Large intestine (tissue), 12 donors: ENCODE results near the gene ZNF850. TPM values are rescaled to one million over a fixed set of nuclear protein-coding genes. Genes with fewer than 3 reads are reported as not detected.
"Not testable (repeated sequence)": the region's sequence is repeated elsewhere in the genome, so short reads cannot be mapped to it uniquely, and the experiment has no call there.

Source experiments
- DNase-seq, 2 donors: peaks; one replicate each; pipeline versions ENCODE4 v3.0.0 to v3.0.0-alpha.2; 2013
- H3K27ac ChIP-seq: one replicate; pipeline ENCODE4 v1.5.1; 2013; ENCODE audit warnings: low read length
- H3K27me3 ChIP-seq: 2 replicates; pipeline ENCODE4 v1.6.1; 2013; ENCODE audit warnings: low read length; ENCODE audit not compliant: control insufficient read depth, insufficient read depth
- H3K36me3 ChIP-seq: 2 replicates; pipeline ENCODE4 v1.6.1; 2013; ENCODE audit warnings: low read length; ENCODE audit not compliant: control insufficient read depth, insufficient read depth
- H3K4me1 ChIP-seq: one replicate; pipeline ENCODE4 v1.6.1; 2013; ENCODE audit warnings: low read length; ENCODE audit not compliant: control insufficient read depth, insufficient read depth
- H3K4me3 ChIP-seq: one replicate; pipeline ENCODE4 v1.5.1; 2013; ENCODE audit warnings: low read length
- H3K9me3 ChIP-seq: one replicate; pipeline ENCODE4 v1.6.1; 2013; ENCODE audit warnings: mild to moderate bottlenecking, low read depth, low read length, moderate library complexity; ENCODE audit not compliant: control insufficient read depth
- WGBS: methylation state at CpG from one replicate; pipeline ENCODE4 v1.1.5; 2013; ENCODE audit warnings: low lambda C conversion rate; ENCODE audit not compliant: insufficient coverage; 5-methylcytosine and 5-hydroxymethylcytosine counted together
- long read RNA-seq, 11 donors: transcript quantifications; one replicate each; lab custom pipeline, GENCODE V29; 2026
- polyA plus RNA-seq: library from polyadenylated mRNA; unstranded; fragments of 120-200 nt; gene quantifications from one replicate; pipeline ENCODE4 v1.2.1, GENCODE V29; 2013

The ZNF850 gene
- 2.1 TPM for polyA plus RNA-seq
- long read RNA-seq, donor 1, full-length matches to known transcripts, result 2 of 2 reads
- long read RNA-seq, donor 1, partial matches to known transcripts, result 0 of 2 reads
- long read RNA-seq, donor 1, other reads (novel, unspliced or antisense), result 0 of 2 reads
- long read RNA-seq, donor 2, partial matches to known transcripts, result 5 of 10 reads
- long read RNA-seq, donor 2, other reads (novel, unspliced or antisense), result 5 of 10 reads
- long read RNA-seq, donor 3, result 0 reads
- long read RNA-seq, donor 4, result 0 reads
- long read RNA-seq, donor 5, result 0 reads
- long read RNA-seq, donor 6, full-length matches to known transcripts, result 2 of 2 reads
- long read RNA-seq, donor 6, partial matches to known transcripts, result 0 of 2 reads
- long read RNA-seq, donor 6, other reads (novel, unspliced or antisense), result 0 of 2 reads
- long read RNA-seq, donor 7, result 0 reads
- long read RNA-seq, donor 8, partial matches to known transcripts, result 5 of 5 reads
- long read RNA-seq, donor 8, other reads (novel, unspliced or antisense), result 0 of 5 reads
- long read RNA-seq, donor 9, result 0 reads
- long read RNA-seq, donor 10, result 0 reads
- long read RNA-seq, donor 11, result 0 reads

- H3K4me3 ChIP-seq, result peak within 1 kb of the TSS; percentile 83
- peak; percentile 89 to 97 for DNase-seq
- H3K36me3 ChIP-seq, result no peaks in the 10 kb centered on the region
- peak within 1 kb of the TSS; percentile 58 for H3K27ac ChIP-seq
- no CpG with 5 or more reads among the region's 57 CpGs for WGBS
- peaks cover 3% of the 10 kb centered on the region for H3K4me1 ChIP-seq
- peaks cover 31% of the 10 kb centered on the region for H3K9me3 ChIP-seq
- no peaks in the 10 kb centered on the region for H3K27me3 ChIP-seq
Observed at GRCh38 chr19:36772311-36773222, at the start of gene ZNF850. TSS of gene ZNF850 (minus strand) at chr19:36772807. CDS start at chr19:36762606, 10,201 bp downstream.

- no peak for DNase-seq
- WGBS, result 100% methylated on average over 3 of the region's 5 CpGs
- Histone ChIP-seq H3K36me3 (peaks cover 56% of the 10 kb centered on the region), H3K27ac (no peak overlapping the region), H3K4me3 (no peak overlapping the region), H3K9me3 (peaks cover 58% of the 10 kb centered on the region), H3K27me3 (no peaks in the 10 kb centered on the region), H3K4me1 (no peaks in the 10 kb centered on the region)
Observed at GRCh38 chr19:36821758-36822157, 49.2 kb upstream of the ZNF850 start.

GRCh38 chr19:36819130-36819630 is 46.6 kb upstream of the ZNF850 start:
- no peaks in the 10 kb centered on the region for H3K4me1 ChIP-seq
- H3K9me3 ChIP-seq, result peaks cover 69% of the 10 kb centered on the region
- 97% methylated on average over 4 of the region's 7 CpGs for WGBS
- no peak overlapping the region for H3K27ac ChIP-seq
- no peak overlapping the region for H3K4me3 ChIP-seq
- H3K36me3 ChIP-seq, result peaks cover 50% of the 10 kb centered on the region
- DNase-seq, result no peak
- no peaks in the 10 kb centered on the region for H3K27me3 ChIP-seq

- Histone ChIP-seq H3K27ac (no peak overlapping the region), H3K9me3 (peaks cover 29% of the 10 kb centered on the region), H3K27me3 (no peaks in the 10 kb centered on the region), H3K4me1 (no peaks in the 10 kb centered on the region), H3K4me3 (no peak overlapping the region), H3K36me3 (peaks cover 14% of the 10 kb centered on the region)
- DNase-seq, result no peak
Observed at GRCh38 chr19:36807029-36807428, 34.4 kb upstream of the ZNF850 start.

GRCh38 chr19:36805364-36805763 is 32.8 kb upstream of the ZNF850 start:
- Histone ChIP-seq H3K4me1 (no peaks in the 10 kb centered on the region), H3K9me3 (peaks cover 35% of the 10 kb centered on the region), H3K36me3 (peaks cover 21% of the 10 kb centered on the region), H3K27ac (no peak overlapping the region), H3K4me3 (no peak overlapping the region), H3K27me3 (no peaks in the 10 kb centered on the region)
- WGBS, result no CpG with 5 or more reads among the region's 1 CpG
- no peak for DNase-seq

- H3K4me1 ChIP-seq, result peaks cover 3% of the 10 kb centered on the region
- WGBS, result no CpG with 5 or more reads among the region's 9 CpGs
- H3K27me3 ChIP-seq, result no peaks in the 10 kb centered on the region
- peaks cover 17% of the 10 kb centered on the region for H3K36me3 ChIP-seq
- DNase-seq, result no peak
- peak overlapping the region; percentile 83 for H3K27ac ChIP-seq
- H3K9me3 ChIP-seq, result peaks cover 33% of the 10 kb centered on the region
- H3K4me3 ChIP-seq, result peak overlapping the region; percentile 88
Observed at GRCh38 chr19:36797786-36798108, 25.1 kb upstream of the ZNF850 start.

GRCh38 chr19:36796714-36796992 is 24.0 kb upstream of the ZNF850 start:
- DNase-seq, result no peak
- Histone ChIP-seq H3K9me3 (peaks cover 30% of the 10 kb centered on the region), H3K27ac (peak overlapping the region; percentile 68), H3K27me3 (no peaks in the 10 kb centered on the region), H3K4me1 (peaks cover 3% of the 10 kb centered on the region), H3K4me3 (peak overlapping the region; percentile 88), H3K36me3 (peaks cover 11% of the 10 kb centered on the region)
- no CpG with 5 or more reads among the region's 19 CpGs for WGBS

- not testable (repeated sequence) for H3K27me3 ChIP-seq, H3K4me1 ChIP-seq, H3K36me3 ChIP-seq, H3K4me3 ChIP-seq, H3K27ac ChIP-seq
- H3K9me3 ChIP-seq, result peaks cover 21% of the 10 kb centered on the region
- peak; percentile 18 to 25 for DNase-seq
- no CpG with 5 or more reads among the region's 34 CpGs for WGBS
Observed at GRCh38 chr19:36791420-36792141, 19.0 kb upstream of the ZNF850 start.

GRCh38 chr19:36775768-36776167 is 3.2 kb upstream of the ZNF850 start:
- DNase-seq, result peak; percentile 16 to 33
- no peaks in the 10 kb centered on the region for H3K36me3 ChIP-seq
- H3K27ac ChIP-seq, result no peak overlapping the region
- peak overlapping the region; percentile 37 for H3K4me3 ChIP-seq
- H3K9me3 ChIP-seq, result peaks cover 15% of the 10 kb centered on the region
- H3K27me3 ChIP-seq, result no peaks in the 10 kb centered on the region
- no CpG with 5 or more reads among the region's 38 CpGs for WGBS
- peaks cover 3% of the 10 kb centered on the region for H3K4me1 ChIP-seq

- H3K27ac ChIP-seq, result peak overlapping the region; percentile 58
- H3K4me3 ChIP-seq, result peak overlapping the region; percentile 83
- H3K36me3 ChIP-seq, result no peaks in the 10 kb centered on the region
- H3K9me3 ChIP-seq, result peaks cover 31% of the 10 kb centered on the region
- WGBS, result no CpG with 5 or more reads among the region's 15 CpGs
- no peaks in the 10 kb centered on the region for H3K27me3 ChIP-seq
- DNase-seq, result no peak
- peaks cover 3% of the 10 kb centered on the region for H3K4me1 ChIP-seq
Observed at GRCh38 chr19:36773223-36773579, 594 bp upstream of the ZNF850 start.
